ENCODE results near the gene WNT9A. TPM values are rescaled to one million over a fixed set of nuclear protein-coding genes. Genes with fewer than 3 reads are reported as not detected.

Gene WNT9A
- total and polyA plus RNA-seq, 12 donors, result 0.39 to 27.9 (median 3.8) TPM

- no peak for ATAC-seq
- Histone ChIP-seq H3K4me1 (peaks cover 15 to 34% (median 24%) of the 10 kb centered on the region in 9 donors), H3K27me3 (peaks cover 0 to 13% (median 0%) of the 10 kb centered on the region in 7 donors), H3K4me3 (no peak overlapping the region), H3K27ac (no peak overlapping the region), H3K9me3 (no peaks in the 10 kb centered on the region), H3K36me3 (no peaks in the 10 kb centered on the region)
- no peak for DNase-seq
- TF ChIP-seq CTCF (IDR thresholded peaks at IDR 0.05), result no peak
- 56 to 58% methylated on average over 14 of the region's 14 CpGs for WGBS, 2 donors
- intact Hi-C loops (cut with DNase I), result loop anchor here in 2 of 10 donors (5.0 to 10.0 kb wide), 4 partner anchors 56 to 104 kb away; partner anchors contain the start of gene WNT9A (in 2 of the 2)
Measured at GRCh38 chr1:227889047-227889862, 58.5 kb downstream of the WNT9A start.

- WGBS, 2 donors, result 95 to 97% methylated on average over 8 of the region's 8 CpGs
- H3K9me3 ChIP-seq, result no peaks in the 10 kb centered on the region
- DNase-seq, result no peak
- H3K27me3 ChIP-seq, result peaks cover 0 to 13% (median 0%) of the 10 kb centered on the region in 7 donors
- ATAC-seq, result no peak
- H3K36me3 ChIP-seq, result no peaks in the 10 kb centered on the region
- peaks cover 15 to 34% (median 24%) of the 10 kb centered on the region in 9 donors for H3K4me1 ChIP-seq
- H3K27ac ChIP-seq, result peak overlapping the region in 8 of 10 donors; percentile 14 to 95 (median 88)
- peak overlapping the region in 1 of 10 donors; percentile 57 for H3K4me3 ChIP-seq
- TF ChIP-seq CTCF (IDR thresholded peaks at IDR 0.05), result no peak
- intact Hi-C loops (cut with DNase I), result loop anchor here in 2 of 10 donors (5.0 to 10.0 kb wide), 4 partner anchors 56 to 104 kb away; partner anchors contain the start of gene WNT9A (in 2 of the 2)
Measured at GRCh38 chr1:227888404-227889046, 59.2 kb downstream of the WNT9A start.

- ATAC-seq (peak; percentile 70 to 86 (median 80)), DNase-seq (peak; percentile 61 to 78)
- no peak for TF ChIP-seq CTCF (IDR thresholded peaks at IDR 0.05)
- Histone ChIP-seq H3K36me3 (no peaks in the 10 kb centered on the region), H3K4me3 (peak overlapping the region; percentile 40 to 61 (median 53)), H3K27me3 (peaks cover 0 to 13% (median 0%) of the 10 kb centered on the region in 7 donors), H3K27ac (peak overlapping the region; percentile 73 to 95 (median 86)), H3K4me1 (peaks cover 15 to 34% (median 24%) of the 10 kb centered on the region in 9 donors), H3K9me3 (no peaks in the 10 kb centered on the region)
- intact Hi-C loops (cut with DNase I), result loop anchor here in 2 of 10 donors (5.0 to 10.0 kb wide), 4 partner anchors 57 to 103 kb away; partner anchors contain the start of gene WNT9A (in 2 of the 2)
- 30 to 31% methylated on average over 38 to 40 of the region's 40 CpGs for WGBS, 2 donors
Measured at GRCh38 chr1:227887697-227888403, 59.9 kb downstream of the WNT9A start.
